Thymus (tissue), 11 donors: ENCODE data around the gene ANKRD11. TPM values are rescaled to one million over a fixed set of nuclear protein-coding genes. Genes with fewer than 3 reads are reported as not detected.
"Not testable (repeated sequence)": the region's sequence is repeated elsewhere in the genome, so short reads cannot be mapped to it uniquely, and the experiment has no call there.

Source experiments
- DNase-seq, 9 donors: peaks; one replicate each; pipeline ENCODE4 v3.0.0-alpha.2; 2013; ENCODE audit warnings: low spot score in 9 of 9, low read depth in 6 of 9, missing footprints in 1 of 9
- H3K27ac ChIP-seq, 2 donors: one replicate each; pipeline ENCODE4 v1.5.1; 2013; ENCODE audit warnings: control low read depth in 1 of 2, low read depth in 1 of 2, low read length in 1 of 2, mild to moderate bottlenecking in 1 of 2, moderate library complexity in 1 of 2
- H3K27me3 ChIP-seq, 2 donors: one replicate each; pipeline ENCODE4 v1.5.1; 2013; ENCODE audit warnings: low read length in 1 of 2; ENCODE audit not compliant: control insufficient read depth in 2 of 2, insufficient read depth in 1 of 2
- H3K36me3 ChIP-seq, 2 donors: one replicate each; pipeline ENCODE4 v1.5.1; 2013; ENCODE audit warnings: low read length in 1 of 2, mild to moderate bottlenecking in 1 of 2, moderate library complexity in 1 of 2; ENCODE audit not compliant: control insufficient read depth in 2 of 2, insufficient read depth in 2 of 2
- H3K4me1 ChIP-seq, 2 donors: one replicate each; pipeline ENCODE4 v1.5.1; 2013; ENCODE audit warnings: low read length in 2 of 2; ENCODE audit not compliant: control insufficient read depth in 2 of 2, insufficient read depth in 2 of 2
- H3K4me3 ChIP-seq, 2 donors: one replicate each; pipeline ENCODE4 v1.5.1; 2013; ENCODE audit warnings: low read length in 2 of 2, control low read depth in 1 of 2, mild to moderate bottlenecking in 1 of 2
- H3K9me3 ChIP-seq, 2 donors: one replicate each; pipeline ENCODE4 v1.5.1; 2013; ENCODE audit warnings: low read length in 1 of 2, mild to moderate bottlenecking in 1 of 2; ENCODE audit not compliant: control insufficient read depth in 2 of 2, insufficient read depth in 1 of 2
- WGBS: extraction: QIAGEN DNeasy Blood & Tissue Kit; methylation state at CpG from one replicate; pipeline ENCODE4 v1.1.7; 2013; 5-methylcytosine and 5-hydroxymethylcytosine counted together
- polyA plus RNA-seq: library from polyadenylated mRNA; stranded (reverse); fragments of 200-250 nt; gene quantifications from one replicate; pipeline ENCODE4 v1.2.3, GENCODE V29; 2013
- total RNA-seq: library from RNA; stranded (reverse); fragments of 120-200 nt; gene quantifications from one replicate; pipeline ENCODE4 v1.2.4, GENCODE V29; 2013
- donor health status: healthy.

The ANKRD11 gene
- total and polyA plus RNA-seq, 2 donors, result 24.8 to 79.5 TPM

DNA sequence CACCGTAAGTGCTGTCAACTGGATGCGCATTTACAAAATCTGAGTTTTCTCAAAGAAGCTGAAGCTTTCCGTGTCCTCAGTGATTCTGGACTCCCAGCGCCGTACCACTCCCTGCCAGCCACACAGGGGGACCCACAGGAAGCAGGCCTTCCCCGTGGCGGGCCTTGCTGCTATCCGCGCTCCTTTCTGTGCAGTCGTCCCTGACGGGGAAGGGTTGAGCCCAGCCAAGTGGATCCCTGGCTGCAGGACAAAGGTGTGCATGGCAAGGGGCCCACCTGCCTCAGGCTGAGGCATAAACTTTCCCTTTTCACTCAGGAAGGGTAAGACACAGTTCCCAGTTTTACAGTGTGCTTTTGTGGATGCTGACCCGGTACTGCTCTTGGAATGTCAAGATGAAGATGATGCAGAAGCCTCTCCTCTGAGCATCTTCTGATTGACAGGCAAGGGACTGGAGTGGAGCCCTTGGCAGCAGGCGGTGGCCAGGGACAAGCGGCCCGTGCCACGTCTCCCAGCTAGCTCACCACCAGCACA lies 93.0 kb downstream of the ANKRD11 start:
- H3K9me3 ChIP-seq, result no peaks in the 10 kb centered on the region
- peaks cover 0 to 26% of the 10 kb centered on the region in 2 donors for H3K4me1 ChIP-seq
- H3K27me3 ChIP-seq, result no peaks in the 10 kb centered on the region
- 93% methylated on average over 16 of the region's 16 CpGs for WGBS
- H3K4me3 ChIP-seq, result no peak overlapping the region
- no peak for DNase-seq
- H3K27ac ChIP-seq, result no peak overlapping the region
- H3K36me3 ChIP-seq, result peaks cover 36 to 37% of the 10 kb centered on the region in 2 donors

DNA sequence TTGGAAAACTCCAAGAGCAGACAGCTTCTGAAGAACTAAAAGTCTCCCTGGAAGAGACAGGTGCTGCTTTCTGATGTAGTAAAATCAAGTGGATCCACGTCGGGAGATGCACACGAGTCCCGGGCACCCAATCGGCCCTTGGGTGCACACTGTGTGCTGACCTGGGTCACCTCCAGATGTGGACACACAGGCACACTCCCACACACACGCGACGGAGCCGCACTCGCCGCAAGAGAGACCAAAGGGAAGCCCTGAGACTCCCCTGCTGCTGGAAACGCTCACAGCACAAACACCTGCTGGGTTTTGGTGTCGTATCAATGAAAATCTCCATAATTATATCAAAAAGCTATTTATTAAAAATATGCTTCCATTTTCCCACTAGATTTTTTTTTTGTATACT lies 94.2 kb downstream of the ANKRD11 start:
- Histone ChIP-seq H3K36me3 (peaks cover 37 to 38% of the 10 kb centered on the region in 2 donors), H3K4me1 (peaks cover 0 to 26% of the 10 kb centered on the region in 2 donors), H3K9me3 (no peaks in the 10 kb centered on the region), H3K27me3 (no peaks in the 10 kb centered on the region), H3K4me3 (no peak overlapping the region), H3K27ac (no peak overlapping the region)
- DNase-seq, result no peak
- WGBS, result 89% methylated on average over 13 of the region's 13 CpGs

DNA sequence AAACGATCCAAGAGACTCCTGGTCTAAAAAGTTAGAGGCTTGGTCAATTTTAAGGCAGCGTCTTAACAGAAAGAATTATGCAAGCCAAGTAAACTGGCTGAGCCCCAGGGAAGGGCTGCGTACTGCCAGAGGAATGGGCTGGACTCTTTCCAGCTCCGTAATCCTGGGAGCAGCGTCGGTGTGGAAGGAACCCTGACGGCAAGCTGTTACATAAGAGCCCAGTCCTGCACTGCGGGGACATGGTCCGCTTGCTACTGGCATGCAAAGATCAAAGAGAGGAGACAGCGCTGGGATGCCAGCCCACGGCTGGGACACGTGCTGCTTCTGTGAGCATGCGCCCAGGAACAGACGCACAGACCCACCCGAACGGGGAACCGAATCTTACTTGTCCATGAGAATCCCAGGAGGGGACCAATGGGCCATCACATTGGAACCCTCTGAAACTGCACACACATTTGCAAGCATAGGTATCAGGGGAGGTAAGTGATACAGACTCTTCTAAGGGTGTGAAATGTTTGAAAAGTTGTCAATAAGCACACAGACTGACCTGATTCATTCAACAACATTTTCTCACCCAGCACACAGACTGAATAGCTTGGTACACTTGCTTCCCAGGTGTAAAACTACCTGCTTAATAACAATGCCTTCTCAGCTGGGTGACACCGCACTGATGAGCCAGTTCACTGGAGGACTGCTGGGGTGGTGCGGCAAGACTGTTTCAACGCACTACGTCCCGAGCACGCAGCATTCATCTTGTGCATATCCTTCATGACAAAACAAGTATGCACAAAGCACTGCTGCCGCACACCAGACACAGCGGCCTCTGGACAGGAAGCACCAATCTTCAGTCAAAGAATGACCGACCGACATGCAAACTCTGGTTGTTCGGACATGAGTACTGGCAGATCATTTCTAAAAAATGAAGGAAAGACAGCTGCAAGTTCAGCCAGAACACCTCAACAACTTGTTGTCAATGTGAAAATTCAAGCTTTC lies 94.9 kb downstream of the ANKRD11 start:
- Histone ChIP-seq H3K4me3 (no peak overlapping the region), H3K27ac (peak overlapping the region in 1 of 2 donors; percentile 8), H3K36me3 (peaks cover 38 to 41% of the 10 kb centered on the region in 2 donors), H3K4me1 (peaks cover 0 to 26% of the 10 kb centered on the region in 2 donors), H3K9me3 (peaks cover 0 to 2% of the 10 kb centered on the region in 2 donors), H3K27me3 (no peaks in the 10 kb centered on the region)
- 93% methylated on average over 28 of the region's 28 CpGs for WGBS
- DNase-seq, result no peak

DNA sequence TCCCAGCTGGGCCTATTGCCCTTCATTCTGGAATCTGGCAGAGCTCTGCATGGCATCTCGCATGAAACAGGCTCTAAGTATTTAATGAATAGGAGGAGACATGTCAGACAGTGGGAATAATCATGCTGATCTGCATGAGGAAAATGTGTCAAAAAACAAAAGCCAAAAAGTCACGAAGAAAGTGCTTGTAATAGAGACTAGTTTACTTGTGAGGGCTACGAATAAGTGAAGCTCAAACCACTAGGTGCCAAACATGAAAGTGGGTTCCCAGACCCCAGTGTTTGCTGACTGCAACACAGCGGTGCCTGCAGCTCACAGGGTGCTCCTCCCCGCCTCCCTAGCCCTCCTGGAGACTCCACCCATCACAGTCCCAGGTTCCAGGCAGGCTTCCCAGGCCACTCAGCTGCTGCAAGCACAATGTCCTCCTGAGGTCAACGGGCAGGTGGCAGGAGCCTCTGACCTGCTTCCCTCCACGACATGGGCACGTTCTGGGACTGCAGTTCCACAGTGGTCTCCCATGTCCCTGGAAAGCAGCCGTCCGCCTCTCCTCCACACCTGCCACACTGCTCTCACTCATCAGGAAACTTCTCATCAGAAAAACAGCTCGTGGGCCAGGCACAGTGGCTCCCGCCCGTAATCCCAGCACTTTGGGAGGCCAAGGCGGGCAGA lies 96.5 kb downstream of the ANKRD11 start:
- Histone ChIP-seq H3K27me3 (no peaks in the 10 kb centered on the region), H3K27ac (no peak overlapping the region), H3K4me3 (no peak overlapping the region), H3K4me1 (peaks cover 0 to 22% of the 10 kb centered on the region in 2 donors), H3K36me3 (peaks cover 29 to 43% of the 10 kb centered on the region in 2 donors), H3K9me3 (peaks cover 0 to 5% of the 10 kb centered on the region in 2 donors)
- WGBS, result 95% methylated on average over 14 of the region's 14 CpGs
- DNase-seq, result no peak

DNA sequence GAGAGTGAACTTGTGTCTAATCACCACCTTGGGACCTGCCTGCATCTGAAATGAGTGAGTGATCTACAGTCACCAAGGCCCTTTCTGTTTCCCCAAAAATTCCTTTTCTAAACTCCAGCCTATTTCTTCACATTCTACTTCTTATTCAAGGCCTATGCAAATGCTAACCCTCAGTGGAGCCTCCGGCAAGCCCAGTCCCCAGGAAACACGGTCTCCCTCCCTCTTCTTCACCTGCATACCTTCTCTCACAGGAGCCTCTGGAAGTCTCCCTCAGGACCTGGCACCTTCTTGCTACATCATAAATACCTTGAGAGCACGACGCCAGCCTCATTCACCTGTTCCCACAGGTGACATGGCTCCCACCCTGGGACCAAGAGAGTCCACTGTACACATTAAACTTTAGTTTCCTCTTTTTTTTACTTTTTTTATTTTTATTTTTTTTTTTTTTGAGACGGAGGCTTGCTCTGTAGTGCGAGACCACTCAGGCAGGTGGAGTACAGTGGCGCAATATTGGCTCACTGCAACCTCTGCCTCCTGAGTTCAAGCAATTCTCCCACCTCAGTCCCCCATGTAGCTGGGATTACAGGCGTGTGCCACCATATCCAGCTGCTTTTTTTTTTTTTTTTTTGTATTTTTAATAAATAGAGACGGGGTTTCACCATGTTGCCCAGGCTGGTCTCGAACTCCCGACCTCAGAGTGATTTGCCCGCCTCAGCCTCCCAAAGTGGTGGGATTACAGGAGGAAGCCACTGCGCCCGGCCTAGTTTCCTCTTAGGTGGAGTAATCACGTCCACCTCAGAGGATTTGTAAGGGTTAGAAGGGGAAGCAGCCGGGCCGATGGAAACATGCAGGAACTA lies 97.3 kb downstream of the ANKRD11 start:
- H3K4me3 ChIP-seq, result no peak overlapping the region
- H3K27me3 ChIP-seq, result no peaks in the 10 kb centered on the region
- H3K4me1 ChIP-seq, result peaks cover under 1 to 25% of the 10 kb centered on the region in 2 donors
- H3K36me3 ChIP-seq, result peaks cover 27 to 48% of the 10 kb centered on the region in 2 donors
- DNase-seq, result no peak
- WGBS, result 93% methylated on average over 17 of the region's 17 CpGs
- H3K27ac ChIP-seq, result no peak overlapping the region
- H3K9me3 ChIP-seq, result peaks cover 0 to 5% of the 10 kb centered on the region in 2 donors

DNA sequence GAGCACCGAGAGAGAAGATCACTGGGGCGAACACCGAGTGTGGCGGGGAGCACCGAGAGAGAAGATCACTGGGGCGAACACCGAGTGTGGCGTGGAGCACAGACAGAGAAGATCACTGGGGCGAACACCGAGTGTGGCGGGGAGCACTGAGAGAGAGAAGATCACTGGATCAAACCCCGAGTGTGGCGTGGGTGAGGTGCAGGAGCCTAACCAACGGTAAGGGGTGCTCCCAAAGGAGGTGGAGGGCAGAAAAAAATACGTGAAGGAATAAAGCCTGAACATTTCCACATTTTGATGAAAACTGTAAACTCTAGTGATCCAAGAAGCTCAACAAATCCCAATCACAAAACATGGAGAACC lies 100.2 kb downstream of the ANKRD11 start:
- not testable (repeated sequence) for DNase-seq, H3K27ac ChIP-seq, H3K27me3 ChIP-seq, H3K4me3 ChIP-seq, H3K9me3 ChIP-seq
- Histone ChIP-seq H3K36me3 (peaks cover 21 to 32% of the 10 kb centered on the region in 2 donors), H3K4me1 (peaks cover 8 to 36% of the 10 kb centered on the region in 2 donors)
- WGBS, result 97% methylated on average over 15 of the region's 15 CpGs

DNA sequence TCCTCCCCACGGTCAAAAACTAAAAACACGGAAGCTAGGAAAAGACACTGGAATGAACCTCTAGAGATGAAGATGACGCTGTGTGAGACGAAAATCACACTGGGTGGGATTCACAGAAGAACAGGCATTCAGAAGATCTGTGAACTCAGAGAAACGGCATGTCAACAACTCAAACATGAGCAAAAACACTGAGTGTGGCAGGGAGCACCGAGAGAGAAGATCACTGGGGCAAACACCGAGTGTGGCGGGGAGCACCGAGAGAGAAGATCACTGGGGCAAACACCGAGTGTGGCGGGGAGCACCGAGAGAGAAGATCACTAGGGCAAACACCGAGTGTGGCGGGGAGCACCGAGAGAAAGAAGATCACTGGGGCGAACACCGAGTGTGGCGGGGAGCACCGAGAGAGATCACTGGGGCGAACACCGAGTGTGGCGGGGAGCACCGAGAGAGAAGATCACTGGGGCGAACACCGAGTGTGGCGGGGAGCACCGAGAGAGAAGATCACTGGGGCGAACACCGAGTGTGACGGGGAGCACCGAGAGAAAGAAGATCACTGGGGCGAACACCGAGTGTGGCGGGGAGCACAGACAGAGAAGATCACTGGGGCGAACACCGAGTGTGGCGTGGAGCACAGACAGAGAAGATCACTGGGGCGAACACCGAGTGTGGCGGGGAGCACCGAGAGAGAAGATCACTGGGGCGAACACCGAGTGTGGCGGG lies 100.7 kb downstream of the ANKRD11 start:
- not testable (repeated sequence) for H3K4me3 ChIP-seq, DNase-seq, H3K27me3 ChIP-seq, H3K9me3 ChIP-seq, H3K27ac ChIP-seq
- peaks cover 8 to 35% of the 10 kb centered on the region in 2 donors for H3K4me1 ChIP-seq
- WGBS, result 98% methylated on average over 44 of the region's 44 CpGs
- H3K36me3 ChIP-seq, result peaks cover 21 to 27% of the 10 kb centered on the region in 2 donors

DNA sequence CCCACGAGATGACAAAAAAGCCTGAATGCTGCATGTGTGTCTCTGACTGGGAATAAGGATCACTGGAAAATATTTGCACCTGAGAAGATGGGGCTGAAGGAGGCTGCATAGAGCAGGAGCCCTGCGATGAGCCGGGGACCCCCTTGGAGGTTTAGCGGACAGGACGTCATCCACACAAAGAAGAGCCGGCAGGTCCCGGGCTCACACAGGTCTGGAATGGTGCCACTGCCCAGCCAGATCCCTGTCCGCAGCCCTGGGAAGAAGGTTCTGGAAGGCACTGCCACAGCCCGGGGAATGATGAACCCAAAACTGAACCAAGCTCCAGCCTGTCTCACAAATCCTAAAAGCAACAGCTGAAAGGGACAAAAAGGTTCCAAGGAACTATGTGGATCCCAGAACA lies 101.8 kb downstream of the ANKRD11 start:
- Histone ChIP-seq H3K4me3 (no peak overlapping the region), H3K27me3 (no peaks in the 10 kb centered on the region), H3K9me3 (peaks cover 0 to 7% of the 10 kb centered on the region in 2 donors), H3K27ac (no peak overlapping the region), H3K4me1 (peaks cover 16 to 39% of the 10 kb centered on the region in 2 donors), H3K36me3 (peaks cover 18 to 25% of the 10 kb centered on the region in 2 donors)
- WGBS, result 94% methylated on average over 9 of the region's 9 CpGs
- DNase-seq, result no peak
